ENCODE results near the gene ZNF556.

GRCh38 chr19:2846180-2846894, 20.8 kb upstream of the ZNF556 start:
- no peak for TF ChIP-seq CTCF (IDR thresholded peaks at IDR 0.05)
- TF ChIP-seq POLR2A (IDR thresholded peaks at IDR 0.05): no peak

Data from uterus (tissue), 2 donors.